Neural crest cell (in vitro differentiated cells): Measurements from ENCODE around the gene RET. TPM values are rescaled to one million over a fixed set of nuclear protein-coding genes. Genes with fewer than 3 reads are reported as not detected.

ENCODE experiments used
- DNase-seq: peaks from one replicate; pipeline ENCODE4 v3.0.0; 2021; ENCODE audit warnings: low read depth, mixed read lengths, low spot score
- H3K27ac Mint-ChIP-seq: one replicate; pipeline ENCODE4 v1.8.0; 2021; ENCODE audit warnings: mild to moderate bottlenecking, mixed read lengths; ENCODE audit not compliant: unreplicated experiment
- H3K27me3 Mint-ChIP-seq: 2 replicates; pipeline ENCODE4 v1.8.0; 2021; ENCODE audit warnings: low read depth, mild to moderate bottlenecking, mixed read lengths
- H3K36me3 Mint-ChIP-seq: 2 replicates; pipeline ENCODE4 v1.8.0; 2021; ENCODE audit warnings: low read depth, mild to moderate bottlenecking, mixed read lengths
- H3K4me1 Mint-ChIP-seq: 2 replicates; pipeline ENCODE4 v1.8.0; 2021; ENCODE audit warnings: mixed read lengths
- H3K4me3 Mint-ChIP-seq: one replicate; pipeline ENCODE4 v1.8.0; 2021; ENCODE audit warnings: mild to moderate bottlenecking, mixed read lengths
- H3K9me3 Mint-ChIP-seq: 2 replicates; pipeline ENCODE4 v1.8.0; 2021; ENCODE audit warnings: mixed read lengths
- long read RNA-seq: library from polyadenylated mRNA; unstranded; transcript quantifications from one replicate; pipeline ENCODE4 v2.0.0, GENCODE V29; 2020
- total RNA-seq: library from RNA; stranded (reverse); gene quantifications from 2 replicates; pipeline ENCODE4 v1.2.1, GENCODE V29; 2021
- TF ChIP-seq, protein P1 (sequence below): fragments of 200-600 bp; sonication (generic); conservative IDR thresholded peaks from 2 replicates; pipeline ENCODE4 v1.5.0; 2021; ENCODE audit warnings: antibody characterized with exemption, mild to moderate bottlenecking

Gene RET
- total RNA-seq, result 1.6 and 2.5 TPM in 2 replicates
- long read RNA-seq, partial matches to known transcripts, result 0 of 1 reads
- long read RNA-seq, other reads (novel, unspliced or antisense), result 1 of 1 reads

DNA sequence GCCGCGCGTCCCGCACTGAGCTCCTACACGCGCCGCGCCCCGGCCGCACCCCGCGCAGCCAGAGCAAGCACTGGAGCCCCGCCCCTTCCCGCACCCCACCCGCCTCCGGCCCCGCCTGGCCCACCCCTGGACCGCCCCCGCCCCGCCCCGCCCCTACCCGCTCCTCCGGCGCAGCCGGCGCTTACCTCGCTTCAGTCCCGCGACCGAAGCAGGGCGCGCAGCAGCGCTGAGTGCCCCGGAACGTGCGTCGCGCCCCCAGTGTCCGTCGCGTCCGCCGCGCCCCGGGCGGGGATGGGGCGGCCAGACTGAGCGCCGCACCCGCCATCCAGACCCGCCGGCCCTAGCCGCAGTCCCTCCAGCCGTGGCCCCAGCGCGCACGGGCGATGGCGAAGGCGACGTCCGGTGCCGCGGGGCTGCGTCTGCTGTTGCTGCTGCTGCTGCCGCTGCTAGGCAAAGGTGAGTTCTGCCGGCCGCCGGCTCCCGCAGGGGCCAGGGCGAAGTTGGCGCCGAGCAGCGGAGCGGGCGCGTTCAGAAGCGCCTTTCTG, at the start of gene RET:
RET (plus strand) TSS at position 194 of the 545 bp plus-strand sequence; CDS start at position 384, 190 bp downstream.
- no peaks in the 10 kb centered on the region for H3K36me3 Mint-ChIP-seq
- peak within 1 kb of the TSS; percentile 66 for H3K4me3 Mint-ChIP-seq
- no peak within 1 kb of the TSS for H3K27ac Mint-ChIP-seq
- peaks cover 72% of the 10 kb centered on the region for H3K27me3 Mint-ChIP-seq
- TF ChIP-seq, protein P1, sequence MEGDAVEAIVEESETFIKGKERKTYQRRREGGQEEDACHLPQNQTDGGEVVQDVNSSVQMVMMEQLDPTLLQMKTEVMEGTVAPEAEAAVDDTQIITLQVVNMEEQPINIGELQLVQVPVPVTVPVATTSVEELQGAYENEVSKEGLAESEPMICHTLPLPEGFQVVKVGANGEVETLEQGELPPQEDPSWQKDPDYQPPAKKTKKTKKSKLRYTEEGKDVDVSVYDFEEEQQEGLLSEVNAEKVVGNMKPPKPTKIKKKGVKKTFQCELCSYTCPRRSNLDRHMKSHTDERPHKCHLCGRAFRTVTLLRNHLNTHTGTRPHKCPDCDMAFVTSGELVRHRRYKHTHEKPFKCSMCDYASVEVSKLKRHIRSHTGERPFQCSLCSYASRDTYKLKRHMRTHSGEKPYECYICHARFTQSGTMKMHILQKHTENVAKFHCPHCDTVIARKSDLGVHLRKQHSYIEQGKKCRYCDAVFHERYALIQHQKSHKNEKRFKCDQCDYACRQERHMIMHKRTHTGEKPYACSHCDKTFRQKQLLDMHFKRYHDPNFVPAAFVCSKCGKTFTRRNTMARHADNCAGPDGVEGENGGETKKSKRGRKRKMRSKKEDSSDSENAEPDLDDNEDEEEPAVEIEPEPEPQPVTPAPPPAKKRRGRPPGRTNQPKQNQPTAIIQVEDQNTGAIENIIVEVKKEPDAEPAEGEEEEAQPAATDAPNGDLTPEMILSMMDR, result no peak
- H3K4me1 Mint-ChIP-seq, result peaks cover 3% of the 10 kb centered on the region
- H3K9me3 Mint-ChIP-seq, result no peaks in the 10 kb centered on the region
- DNase-seq, result no peak

DNA sequence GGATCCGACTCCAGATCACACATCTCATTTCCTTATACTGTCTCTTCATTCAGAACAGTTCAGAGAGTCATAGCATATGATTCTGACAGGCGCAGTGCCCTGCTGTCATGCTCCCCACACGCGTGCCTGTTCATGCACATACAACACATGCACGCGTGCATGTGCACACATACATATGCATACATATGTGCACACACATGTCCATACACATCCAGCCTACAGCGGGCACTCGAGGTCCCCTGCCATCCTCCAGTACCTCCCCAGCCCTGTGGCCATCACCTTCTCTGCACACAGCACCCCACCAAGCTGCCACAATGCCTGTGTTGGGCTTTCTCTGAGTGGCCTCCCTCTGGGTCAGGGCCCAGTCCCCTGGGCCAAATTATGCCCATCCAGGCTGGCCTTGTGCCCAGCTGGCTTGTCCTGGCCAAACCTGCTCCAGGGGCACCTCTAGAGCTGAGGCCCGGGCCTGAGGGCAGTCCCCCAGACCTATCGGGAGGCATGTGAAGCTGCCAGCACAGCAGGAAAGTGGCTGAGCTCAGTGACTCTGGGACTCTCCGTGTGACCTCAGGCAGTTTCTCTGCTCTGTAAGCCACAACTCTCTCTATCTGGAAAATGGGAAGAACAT, 49.4 kb upstream of the RET start:
- TF ChIP-seq, protein P1, result no peak
- no peak overlapping the region for H3K27ac Mint-ChIP-seq
- peaks cover 7% of the 10 kb centered on the region for H3K9me3 Mint-ChIP-seq
- DNase-seq, result no peak
- no peaks in the 10 kb centered on the region for H3K36me3 Mint-ChIP-seq
- peaks cover 13% of the 10 kb centered on the region for H3K4me1 Mint-ChIP-seq
- H3K27me3 Mint-ChIP-seq, result peaks cover 36% of the 10 kb centered on the region
- H3K4me3 Mint-ChIP-seq, result no peak overlapping the region

DNA sequence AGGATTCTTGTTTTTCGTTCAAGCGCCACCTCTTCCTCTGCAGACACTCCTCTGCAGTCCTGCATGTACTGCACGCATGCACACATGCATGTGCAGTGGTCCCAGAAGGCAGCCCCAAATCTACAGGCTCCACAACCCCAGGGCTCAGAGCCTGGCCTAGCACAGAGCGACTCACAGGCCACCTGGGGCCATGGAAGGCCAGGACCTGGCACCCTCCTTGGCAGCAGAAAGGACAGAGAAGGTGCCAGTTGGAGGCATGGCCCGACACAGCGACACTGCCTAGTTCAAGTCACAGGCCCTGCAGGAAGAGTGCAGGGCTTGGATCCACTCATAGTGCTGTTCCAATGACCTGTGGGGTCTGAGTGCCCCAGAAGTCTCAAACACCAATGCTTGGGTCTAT, 48.7 kb upstream of the RET start:
- no peak overlapping the region for H3K4me3 Mint-ChIP-seq
- peaks cover 13% of the 10 kb centered on the region for H3K4me1 Mint-ChIP-seq
- H3K27me3 Mint-ChIP-seq, result peaks cover 32% of the 10 kb centered on the region
- no peak overlapping the region for H3K27ac Mint-ChIP-seq
- peaks cover 10% of the 10 kb centered on the region for H3K9me3 Mint-ChIP-seq
- TF ChIP-seq, protein P1, result no peak
- no peak for DNase-seq
- H3K36me3 Mint-ChIP-seq, result no peaks in the 10 kb centered on the region

DNA sequence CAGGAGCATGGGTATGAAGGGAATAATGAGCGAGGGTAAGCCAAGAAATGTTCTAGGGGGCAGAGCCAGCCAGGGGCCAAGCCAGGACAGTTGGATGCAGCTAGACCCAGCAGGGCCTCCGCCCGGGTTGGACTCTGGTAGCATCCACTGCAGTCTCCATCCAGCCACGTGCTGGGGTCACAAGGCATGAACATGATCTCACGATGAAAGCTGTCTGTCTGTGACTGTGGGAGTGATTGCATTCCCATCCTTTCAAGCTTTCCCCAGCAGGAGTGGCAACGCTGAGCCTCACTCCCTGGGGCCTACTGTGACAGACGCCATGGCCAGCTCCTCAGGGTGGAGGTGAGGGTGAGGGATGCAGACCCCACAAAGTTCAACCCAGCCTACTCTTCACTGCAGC, 47.8 kb upstream of the RET start:
- H3K4me1 Mint-ChIP-seq, result peaks cover 13% of the 10 kb centered on the region
- H3K27ac Mint-ChIP-seq, result no peak overlapping the region
- DNase-seq, result no peak
- TF ChIP-seq, protein P1, result no peak
- H3K9me3 Mint-ChIP-seq, result peaks cover 9% of the 10 kb centered on the region
- H3K27me3 Mint-ChIP-seq, result peaks cover 27% of the 10 kb centered on the region
- H3K4me3 Mint-ChIP-seq, result no peak overlapping the region
- no peaks in the 10 kb centered on the region for H3K36me3 Mint-ChIP-seq

DNA sequence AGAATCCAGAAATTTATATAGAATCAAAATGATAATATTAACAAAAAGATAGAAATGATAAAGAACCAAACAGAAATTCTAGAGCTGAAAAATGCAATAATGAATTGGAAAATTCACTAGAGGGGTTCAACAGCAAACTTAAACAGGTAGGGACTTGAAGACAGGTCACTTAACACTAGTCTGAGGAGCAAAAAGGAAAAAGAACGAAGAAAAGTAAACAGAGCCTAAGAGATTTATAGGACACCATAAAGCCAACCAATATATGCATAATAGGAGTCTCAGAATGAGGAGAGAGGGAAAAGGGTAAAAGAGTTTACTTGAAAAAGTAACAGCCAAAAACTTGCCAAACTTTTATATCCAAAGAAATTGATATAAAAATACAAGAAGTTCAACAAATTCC, 44.3 kb upstream of the RET start:
- H3K27me3 Mint-ChIP-seq, result peaks cover 2% of the 10 kb centered on the region
- H3K9me3 Mint-ChIP-seq, result peaks cover 11% of the 10 kb centered on the region

More for the DNA sequence above, 44.3 kb upstream of the RET start:
- peaks cover under 1% of the 10 kb centered on the region for H3K4me1 Mint-ChIP-seq
- no peak overlapping the region for H3K27ac Mint-ChIP-seq
- DNase-seq, result no peak
- no peak overlapping the region for H3K4me3 Mint-ChIP-seq
- TF ChIP-seq, protein P1, result no peak
- no peaks in the 10 kb centered on the region for H3K36me3 Mint-ChIP-seq
